ENCODE results near the gene TMED3.

DNA sequence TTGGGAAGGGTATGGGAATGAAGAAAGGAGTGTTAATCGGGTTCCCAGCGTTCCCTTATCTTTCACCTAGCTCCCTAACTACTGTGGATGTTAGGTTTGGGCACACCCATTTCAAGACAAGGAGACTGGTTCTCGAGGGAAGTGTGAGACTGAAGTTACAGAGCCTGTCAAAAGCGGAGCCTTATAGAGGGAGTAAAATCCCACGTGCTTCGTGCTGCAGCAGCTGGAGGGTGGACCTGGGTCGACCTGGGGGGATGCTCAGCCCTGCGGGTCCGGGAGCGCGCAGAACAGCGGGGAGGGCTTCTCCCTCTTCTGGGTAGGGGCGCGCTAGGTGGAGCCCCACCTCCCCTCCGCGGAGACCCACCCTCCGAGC, 314 bp upstream of the TMED3 start:
- TF ChIP-seq ZNF717 (CRISPR knock-in tag; IDR thresholded peaks at IDR 0.05) (no peak), THRB (CRISPR knock-in tag; conservative IDR thresholded peaks at IDR 0.05) (no peak), PTRF (tag; IDR thresholded peaks at IDR 0.05) (no peak), IRF9 (tag; IDR thresholded peaks at IDR 0.05) (no peak), TBP (optimal IDR thresholded peaks at IDR 0.05; ENCODE audit: low read depth, low read length) (no peak)
- TF ChIP-seq, protein P1, sequence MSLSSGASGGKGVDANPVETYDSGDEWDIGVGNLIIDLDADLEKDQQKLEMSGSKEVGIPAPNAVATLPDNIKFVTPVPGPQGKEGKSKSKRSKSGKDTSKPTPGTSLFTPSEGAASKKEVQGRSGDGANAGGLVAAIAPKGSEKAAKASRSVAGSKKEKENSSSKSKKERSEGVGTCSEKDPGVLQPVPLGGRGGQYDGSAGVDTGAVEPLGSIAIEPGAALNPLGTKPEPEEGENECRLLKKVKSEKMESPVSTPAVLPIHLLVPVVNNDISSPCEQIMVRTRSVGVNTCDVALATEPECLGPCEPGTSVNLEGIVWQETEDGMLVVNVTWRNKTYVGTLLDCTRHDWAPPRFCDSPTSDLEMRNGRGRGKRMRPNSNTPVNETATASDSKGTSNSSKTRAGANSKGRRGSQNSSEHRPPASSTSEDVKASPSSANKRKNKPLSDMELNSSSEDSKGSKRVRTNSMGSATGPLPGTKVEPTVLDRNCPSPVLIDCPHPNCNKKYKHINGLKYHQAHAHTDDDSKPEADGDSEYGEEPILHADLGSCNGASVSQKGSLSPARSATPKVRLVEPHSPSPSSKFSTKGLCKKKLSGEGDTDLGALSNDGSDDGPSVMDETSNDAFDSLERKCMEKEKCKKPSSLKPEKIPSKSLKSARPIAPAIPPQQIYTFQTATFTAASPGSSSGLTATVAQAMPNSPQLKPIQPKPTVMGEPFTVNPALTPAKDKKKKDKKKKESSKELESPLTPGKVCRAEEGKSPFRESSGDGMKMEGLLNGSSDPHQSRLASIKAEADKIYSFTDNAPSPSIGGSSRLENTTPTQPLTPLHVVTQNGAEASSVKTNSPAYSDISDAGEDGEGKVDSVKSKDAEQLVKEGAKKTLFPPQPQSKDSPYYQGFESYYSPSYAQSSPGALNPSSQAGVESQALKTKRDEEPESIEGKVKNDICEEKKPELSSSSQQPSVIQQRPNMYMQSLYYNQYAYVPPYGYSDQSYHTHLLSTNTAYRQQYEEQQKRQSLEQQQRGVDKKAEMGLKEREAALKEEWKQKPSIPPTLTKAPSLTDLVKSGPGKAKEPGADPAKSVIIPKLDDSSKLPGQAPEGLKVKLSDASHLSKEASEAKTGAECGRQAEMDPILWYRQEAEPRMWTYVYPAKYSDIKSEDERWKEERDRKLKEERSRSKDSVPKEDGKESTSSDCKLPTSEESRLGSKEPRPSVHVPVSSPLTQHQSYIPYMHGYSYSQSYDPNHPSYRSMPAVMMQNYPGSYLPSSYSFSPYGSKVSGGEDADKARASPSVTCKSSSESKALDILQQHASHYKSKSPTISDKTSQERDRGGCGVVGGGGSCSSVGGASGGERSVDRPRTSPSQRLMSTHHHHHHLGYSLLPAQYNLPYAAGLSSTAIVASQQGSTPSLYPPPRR (CRISPR knock-in tag; IDR thresholded peaks at IDR 0.05; ENCODE audit: borderline replicate concordance): no peak
- TF ChIP-seq, protein P2, sequence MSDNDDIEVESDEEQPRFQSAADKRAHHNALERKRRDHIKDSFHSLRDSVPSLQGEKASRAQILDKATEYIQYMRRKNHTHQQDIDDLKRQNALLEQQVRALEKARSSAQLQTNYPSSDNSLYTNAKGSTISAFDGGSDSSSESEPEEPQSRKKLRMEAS (CRISPR knock-in tag; IDR thresholded peaks at IDR 0.05): peak; percentile 57
